ENCODE data around the gene ZW10.

- TF ChIP-seq ELF4 (IDR thresholded peaks at IDR 0.05) (no peak), HDGF (IDR thresholded peaks at IDR 0.05; ENCODE audit: borderline replicate concordance) (no peak), ARNT (IDR thresholded peaks at IDR 0.05) (no peak), SUZ12 (IDR thresholded peaks at IDR 0.05) (no peak)
- TF ChIP-seq, protein P1, sequence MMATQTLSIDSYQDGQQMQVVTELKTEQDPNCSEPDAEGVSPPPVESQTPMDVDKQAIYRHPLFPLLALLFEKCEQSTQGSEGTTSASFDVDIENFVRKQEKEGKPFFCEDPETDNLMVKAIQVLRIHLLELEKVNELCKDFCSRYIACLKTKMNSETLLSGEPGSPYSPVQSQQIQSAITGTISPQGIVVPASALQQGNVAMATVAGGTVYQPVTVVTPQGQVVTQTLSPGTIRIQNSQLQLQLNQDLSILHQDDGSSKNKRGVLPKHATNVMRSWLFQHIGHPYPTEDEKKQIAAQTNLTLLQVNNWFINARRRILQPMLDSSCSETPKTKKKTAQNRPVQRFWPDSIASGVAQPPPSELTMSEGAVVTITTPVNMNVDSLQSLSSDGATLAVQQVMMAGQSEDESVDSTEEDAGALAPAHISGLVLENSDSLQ (IDR thresholded peaks at IDR 0.05), result no peak
These were observed 76.4 kb downstream of the ZW10 start for GRCh38 chr11:113697111-113697510.
